GM18868 (cell line): ENCODE data around the gene RASSF5.
"Not testable (repeated sequence)": the region's sequence is repeated elsewhere in the genome, so short reads cannot be mapped to it uniquely, and the experiment has no call there.

Source experiments
- ATAC-seq: cut with Tn5 transposase; IDR thresholded peaks from one replicate; pipeline ENCODE4 v1.9.1; 2021; ENCODE audit warnings: mild to moderate bottlenecking, moderate library complexity; ENCODE audit not compliant: unreplicated experiment

RASSF5 gene

DNA sequence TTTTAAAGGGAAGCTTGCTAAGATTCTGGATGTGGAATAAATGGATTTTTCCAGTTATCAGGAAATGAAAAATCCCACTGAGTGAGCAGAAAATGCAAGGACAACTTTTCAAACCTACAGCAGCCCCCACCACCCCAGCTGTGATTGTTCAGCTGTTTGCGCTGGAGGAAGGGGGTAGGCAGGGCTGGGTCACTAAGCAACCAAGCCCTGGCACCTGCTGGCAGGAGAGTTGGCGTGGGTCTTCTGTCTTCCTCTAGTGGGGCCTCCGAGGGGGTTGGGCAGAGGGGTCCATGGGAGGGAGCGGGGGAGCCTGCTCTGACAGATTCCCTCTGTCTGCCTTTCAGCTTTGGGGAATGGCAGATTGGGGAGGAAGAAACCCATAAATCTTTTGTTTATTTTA is 59.7 kb downstream of the RASSF5 start:
- ATAC-seq = no peak

DNA sequence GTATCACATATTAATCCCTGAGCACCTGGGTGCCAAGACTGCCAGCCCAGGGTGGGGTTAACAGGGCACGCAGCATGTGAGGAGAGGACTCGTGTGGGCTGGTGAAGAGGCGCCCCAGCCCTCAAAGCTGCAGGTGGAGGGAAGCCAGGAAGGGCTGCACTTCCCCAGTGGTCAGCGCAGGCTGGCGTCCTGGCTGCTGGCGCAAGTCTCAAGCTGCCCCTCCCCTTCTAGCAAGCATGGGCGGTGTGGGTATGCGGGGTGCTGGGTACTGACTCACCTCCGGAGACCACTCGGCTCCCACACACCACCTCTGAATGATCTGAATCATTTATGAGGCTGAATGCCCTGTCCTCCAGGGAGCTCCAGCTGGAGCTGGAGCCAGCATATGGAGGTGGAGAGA is 60.9 kb downstream of the RASSF5 start:
- no peak for ATAC-seq

- ATAC-seq = no peak
These were observed 61.5 kb downstream of the RASSF5 start for GRCh38 chr1:206568779-206569352.

DNA sequence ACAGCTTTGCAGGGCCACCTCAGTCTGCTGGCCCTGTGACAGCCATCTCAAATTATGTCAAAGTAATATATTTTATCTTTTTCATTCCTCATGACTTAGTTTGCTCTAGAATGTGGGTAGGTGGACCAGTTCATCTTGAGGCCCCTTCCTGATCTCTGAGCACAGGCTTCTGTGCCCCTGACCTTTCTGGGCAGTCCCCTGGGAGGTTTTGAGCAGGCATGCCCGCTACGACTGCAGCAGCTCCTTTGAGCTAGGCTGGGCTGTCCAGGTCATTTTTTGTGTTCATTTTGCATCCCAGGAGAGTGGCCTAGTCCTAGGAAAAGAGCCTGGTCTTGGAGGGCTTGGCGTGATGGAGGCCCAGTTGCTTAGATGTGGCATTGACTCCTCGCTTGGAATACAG is 62.2 kb downstream of the RASSF5 start:
- no peak for ATAC-seq

DNA sequence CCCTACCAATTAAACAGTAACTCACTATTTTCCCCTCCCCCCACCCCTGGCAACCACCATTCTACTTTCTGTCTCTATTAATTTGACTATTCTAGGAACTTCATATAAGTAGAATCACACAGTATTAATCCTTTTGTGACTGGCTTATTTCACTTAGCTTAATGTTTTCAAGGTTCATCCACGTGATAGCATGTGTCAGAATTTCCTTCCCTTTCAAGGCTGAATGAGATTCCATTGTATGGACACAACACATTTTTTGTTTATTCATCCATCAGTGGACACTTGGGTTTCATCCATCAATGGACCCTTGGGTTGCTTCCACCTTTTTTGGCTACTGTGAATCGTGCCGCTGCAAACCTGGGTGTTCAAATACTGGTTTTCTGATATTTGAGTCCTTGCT is 63.2 kb downstream of the RASSF5 start:
- ATAC-seq = no peak

- no peak for ATAC-seq
These were observed 65.5 kb downstream of the RASSF5 start for GRCh38 chr1:206572835-206573234.

DNA sequence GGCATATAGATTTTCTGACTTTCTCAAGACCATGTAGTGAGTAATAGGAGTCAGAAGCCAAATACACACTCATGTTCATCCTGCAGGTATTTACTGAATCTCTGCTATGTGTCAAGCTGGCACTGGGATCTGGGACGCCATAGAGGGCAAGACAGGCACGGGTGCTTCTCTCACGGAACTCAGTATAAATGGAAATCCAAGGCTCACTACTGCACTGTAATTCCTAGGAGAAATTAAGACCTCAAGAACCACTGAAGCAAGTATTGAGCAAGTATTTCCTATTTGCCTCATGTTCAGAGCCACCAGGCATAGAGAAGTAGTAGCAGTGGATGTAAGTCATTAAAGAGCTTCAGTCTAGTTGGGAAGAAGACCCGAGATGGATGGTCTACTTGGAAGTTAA is 66.0 kb downstream of the RASSF5 start:
- ATAC-seq = no peak

DNA sequence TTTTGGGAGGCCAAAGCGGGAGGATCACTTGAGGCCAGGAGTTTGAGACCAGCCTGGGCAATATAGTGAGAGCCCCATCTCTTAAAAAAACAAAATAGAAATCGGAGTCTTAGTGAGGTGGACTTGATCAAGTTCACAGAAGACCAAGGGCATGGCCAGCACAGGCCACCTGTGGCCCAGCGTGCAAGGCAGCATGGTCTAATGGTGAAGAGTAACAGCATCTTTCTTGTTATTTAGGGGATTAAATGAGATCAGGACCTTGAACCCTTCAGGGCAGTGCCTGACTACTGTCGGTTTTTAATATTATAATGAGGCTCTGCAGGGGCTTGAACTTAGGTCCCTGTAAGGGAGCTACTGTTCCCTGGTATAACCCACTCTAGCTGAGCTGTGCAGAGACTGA is 66.4 kb downstream of the RASSF5 start:
- ATAC-seq = no peak

GRCh38 chr1:206575165-206575893 is 68.0 kb downstream of the RASSF5 start:
- ATAC-seq = no peak

GRCh38 chr1:206575894-206576737 is 68.8 kb downstream of the RASSF5 start:
- ATAC-seq = no peak

DNA sequence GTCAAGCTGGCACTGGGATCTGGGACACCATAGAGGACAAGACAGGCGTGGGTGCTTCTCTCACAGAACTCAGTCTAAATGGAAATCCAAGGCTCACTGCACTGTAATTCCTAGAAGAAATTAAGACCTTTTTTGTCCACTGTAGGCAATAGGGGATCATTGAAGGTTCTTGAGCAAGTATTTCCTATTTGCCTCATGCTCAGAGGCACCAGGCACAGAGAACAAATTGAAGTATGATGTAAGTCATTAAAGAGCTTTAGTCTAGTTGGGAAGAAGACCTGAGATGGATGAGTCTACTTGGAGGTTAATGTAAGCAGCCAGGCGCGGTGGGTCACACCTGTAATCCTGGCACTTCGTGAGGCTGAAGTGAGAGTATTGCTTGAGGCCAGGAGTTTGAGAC is 70.3 kb downstream of the RASSF5 start:
- ATAC-seq = no peak

DNA sequence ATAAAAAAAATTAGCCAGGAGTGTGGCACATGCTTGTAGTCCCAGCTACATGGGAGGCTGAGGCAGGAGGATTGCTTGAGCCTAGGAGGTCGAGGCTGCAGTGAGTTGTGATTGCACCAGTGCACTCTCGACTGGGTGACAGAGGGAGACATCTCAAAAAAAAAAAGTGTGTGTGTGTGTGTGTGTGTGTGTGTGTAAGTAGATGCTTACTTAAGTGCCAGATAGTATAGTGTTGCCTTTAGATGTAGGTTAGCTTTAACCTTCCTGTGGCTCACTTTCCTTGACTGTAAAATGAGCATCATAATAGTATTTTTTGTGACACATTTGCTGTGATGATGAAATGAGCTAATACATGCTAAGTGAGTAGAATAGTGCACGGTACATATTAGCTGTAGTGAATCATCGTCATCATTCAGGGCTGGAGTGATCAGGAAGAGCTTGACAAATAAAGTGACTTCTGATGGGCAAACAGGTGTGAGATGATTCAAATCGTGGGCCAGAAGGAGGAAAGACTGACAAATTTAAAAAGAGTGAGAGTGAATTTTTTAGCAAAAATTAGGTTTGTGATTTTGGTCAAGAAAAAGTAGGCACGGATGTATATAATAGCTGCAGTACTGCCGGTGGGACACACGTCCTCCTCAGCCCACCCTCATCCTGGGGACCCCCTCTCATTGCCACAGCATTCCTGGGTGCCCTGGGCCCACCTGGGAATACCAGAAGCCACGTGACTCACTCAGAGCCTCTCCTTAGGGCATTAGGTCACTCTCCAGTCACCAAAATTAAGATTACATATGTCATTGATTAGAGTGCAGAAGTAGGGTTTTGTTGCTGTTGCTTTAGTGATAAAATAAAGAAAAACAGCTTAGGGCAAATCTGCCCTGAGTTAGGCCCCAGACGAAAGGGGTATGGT is 71.0 kb downstream of the RASSF5 start:
- ATAC-seq = no peak

DNA sequence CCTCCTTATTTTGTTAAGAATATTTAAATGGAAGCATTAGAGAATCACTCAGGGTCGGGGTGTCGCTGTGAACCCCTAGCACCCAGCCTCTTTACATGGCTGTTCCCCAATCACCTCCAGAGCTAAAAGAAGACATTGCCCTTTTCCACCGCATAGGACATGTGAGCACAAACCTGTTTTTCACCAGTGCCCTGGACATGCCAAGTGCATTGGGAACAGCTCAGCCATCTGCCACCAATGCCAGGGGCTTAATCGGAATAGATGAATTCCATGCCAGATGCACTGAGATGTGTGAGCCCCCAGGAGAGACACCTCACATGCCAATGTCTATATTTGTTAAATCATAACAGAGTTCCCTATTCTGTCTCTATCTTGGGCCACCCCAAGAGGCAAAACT is 71.6 kb downstream of the RASSF5 start:
- ATAC-seq = no peak

GRCh38 chr1:206579747-206580437 is 72.6 kb downstream of the RASSF5 start:
- ATAC-seq = peak; percentile 79

GRCh38 chr1:206580438-206581113 is 73.2 kb downstream of the RASSF5 start:
- no peak for ATAC-seq

GRCh38 chr1:206581114-206581497 is 73.8 kb downstream of the RASSF5 start:
- not testable (repeated sequence) for ATAC-seq

- ATAC-seq = no peak
These were observed 74.2 kb downstream of the RASSF5 start for GRCh38 chr1:206581571-206581981.

DNA sequence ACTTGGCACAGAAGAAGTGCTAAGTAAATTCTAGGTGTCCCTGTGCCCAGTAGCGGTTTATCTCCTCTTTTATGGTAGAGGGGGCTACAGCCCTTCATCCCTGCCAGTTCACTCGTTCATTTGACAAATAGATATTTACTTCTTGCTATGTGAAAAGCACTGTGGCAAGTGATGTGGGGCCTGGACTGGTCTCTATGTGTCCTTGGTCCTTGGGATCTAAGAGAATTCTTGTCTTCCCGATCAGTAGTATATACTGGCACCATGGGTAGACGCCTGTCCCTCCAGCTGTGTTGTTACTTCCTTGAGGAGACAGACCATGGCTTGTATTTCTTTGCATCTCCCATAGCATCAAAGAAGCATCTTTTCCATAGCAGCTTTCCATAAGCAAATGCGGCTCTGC is 75.2 kb downstream of the RASSF5 start:
- ATAC-seq = no peak

- ATAC-seq = no peak
These were observed 75.8 kb downstream of the RASSF5 start for GRCh38 chr1:206582971-206583706.
